ENCODE data around the gene CDH15. TPM values are rescaled to one million over a fixed set of nuclear protein-coding genes. Genes with fewer than 3 reads are reported as not detected.
A peak's percentile ranks its signal among the peaks of the same experiment; 100 is the strongest.
"Not testable (repeated sequence)": the region's sequence is repeated elsewhere in the genome, so short reads cannot be mapped to it uniquely, and the experiment has no call there.

The CDH15 gene
- total and polyA plus RNA-seq, 2 donors (not counting 1 experiment from before 2014, with no cell fraction given), result not detected

- ChIA-PET POLR2A (no interaction called here), CTCF (interaction anchor here (1.2 to 1.7 kb wide), 2 partner anchors 222 to 427 kb away, joined by 4 to 8 read pairs; no protein-coding TSS in a partner anchor)
- Mint-ChIP-seq H3K9me3 (ENCODE audit: insufficient read depth) (no peaks in the 10 kb centered on the region), H3K4me3 (no peak overlapping the region), H3K27me3 (peaks cover 4% of the 10 kb centered on the region), H3K27ac (no peak overlapping the region), H3K4me1 (peaks cover 11% of the 10 kb centered on the region)
- Histone ChIP-seq H3K4me2 (replicated peaks; ENCODE audit: low read depth, low read length, poor library complexity, severe bottlenecking) (no peak overlapping the region), H4K20me1 (ENCODE audit: control insufficient read depth, insufficient read depth, low read length, poor library complexity, severe bottlenecking) (peaks cover 22% of the 10 kb centered on the region), H3K79me2 (ENCODE audit: control insufficient read depth, insufficient read depth, low read length) (peaks cover 6% of the 10 kb centered on the region), H2AFZ (ENCODE audit: insufficient read depth, low read depth, low read length, poor library complexity, severe bottlenecking) (no peak overlapping the region), H3K9me3 (ENCODE audit: control extremely low read depth in 1 of 3, control insufficient read depth in 2 of 3, insufficient read depth in 1 of 3, low read length in 2 of 3) (peaks cover 0 to 4% (median 0%) of the 10 kb centered on the region in 3 donors), H3K27me3 (replicated peaks in 1 of 4; ENCODE audit: control extremely low read depth in 1 of 4, control insufficient read depth in 3 of 4, insufficient read depth in 4 of 4, low read length in 3 of 4) (peaks cover 0 to 15% (median 7%) of the 10 kb centered on the region in 4 experiments), H3K9ac (ENCODE audit: low read length) (no peak overlapping the region), H3K4me3 (ENCODE audit: control extremely low read depth in 1 of 5, extremely low read depth in 1 of 5, insufficient read depth in 1 of 5, low read depth in 2 of 5, low read length in 4 of 5) (no peak overlapping the region), H3K4me1 (ENCODE audit: control insufficient read depth in 2 of 2, insufficient read depth in 2 of 2, low read length in 2 of 2) (peaks cover 12 to 27% of the 10 kb centered on the region in 2 donors), H3K36me3 (replicated peaks in 1 of 2; ENCODE audit: control extremely low read depth in 1 of 2, control insufficient read depth in 1 of 2, extremely low read depth in 1 of 2, insufficient read depth in 2 of 2, low read length in 1 of 2) (no peaks in the 10 kb centered on the region), H3K27ac (ENCODE audit: low read length in 2 of 2) (no peak overlapping the region)
- TF ChIP-seq CTCF (IDR thresholded peaks at IDR 0.05), result no peak
- TF ChIP-seq EZH2 (IDR thresholded peaks at IDR 0.05; ENCODE audit: borderline replicate concordance, insufficient read depth, low read depth, low read length, poor library complexity, severe bottlenecking), result no peak
- WGBS (ENCODE audit: insufficient coverage), result 97% methylated on average over 12 of the region's 15 CpGs
- DNase-seq, result no peak
- ATAC-seq (ENCODE audit: low read depth), result no peak
- intact Hi-C loops (cut with micrococcal nuclease), result no loop called here
Observed at GRCh38 chr16:89164436-89164835, 7.1 kb upstream of the CDH15 start.

- ATAC-seq (ENCODE audit: low read depth), result no peak
- no peak for TF ChIP-seq CTCF (IDR thresholded peaks at IDR 0.05)
- TF ChIP-seq EZH2 (IDR thresholded peaks at IDR 0.05; ENCODE audit: borderline replicate concordance, insufficient read depth, low read depth, low read length, poor library complexity, severe bottlenecking), result no peak
- no peak overlapping the region for H3K4me2 ChIP-seq (replicated peaks; ENCODE audit: low read depth, low read length, poor library complexity, severe bottlenecking)
- intact Hi-C loops (cut with micrococcal nuclease), result no loop called here
- Mint-ChIP-seq H3K27me3 (peaks cover 4% of the 10 kb centered on the region), H3K4me1 (peaks cover 11% of the 10 kb centered on the region), H3K27ac (peak overlapping the region; percentile 37), H3K9me3 (ENCODE audit: insufficient read depth) (no peaks in the 10 kb centered on the region), H3K4me3 (no peak overlapping the region)
- no peak for DNase-seq
- peaks cover 0 to 4% (median 0%) of the 10 kb centered on the region in 3 donors for H3K9me3 ChIP-seq (ENCODE audit: control extremely low read depth in 1 of 3, control insufficient read depth in 2 of 3, insufficient read depth in 1 of 3, low read length in 2 of 3)
- ChIA-PET CTCF (interaction anchor here (1.2 to 1.7 kb wide), 2 partner anchors 222 to 428 kb away, joined by 4 to 8 read pairs; no protein-coding TSS in a partner anchor), POLR2A (no interaction called here)
- no peak overlapping the region for H2AFZ ChIP-seq (ENCODE audit: insufficient read depth, low read depth, low read length, poor library complexity, severe bottlenecking)
- H3K36me3 ChIP-seq (replicated peaks in 1 of 2; ENCODE audit: control extremely low read depth in 1 of 2, control insufficient read depth in 1 of 2, extremely low read depth in 1 of 2, insufficient read depth in 2 of 2, low read length in 1 of 2), result no peaks in the 10 kb centered on the region
- H3K27ac ChIP-seq (ENCODE audit: low read length in 2 of 2), result no peak overlapping the region
- H3K27me3 ChIP-seq (replicated peaks in 1 of 4; ENCODE audit: control extremely low read depth in 1 of 4, control insufficient read depth in 3 of 4, insufficient read depth in 4 of 4, low read length in 3 of 4), result peaks cover 0 to 22% (median 10%) of the 10 kb centered on the region in 4 experiments
- H3K9ac ChIP-seq (ENCODE audit: low read length), result no peak overlapping the region
- H3K4me1 ChIP-seq (ENCODE audit: control insufficient read depth in 2 of 2, insufficient read depth in 2 of 2, low read length in 2 of 2), result peaks cover 16 to 32% of the 10 kb centered on the region in 2 donors
- H3K4me3 ChIP-seq (ENCODE audit: control extremely low read depth in 1 of 5, extremely low read depth in 1 of 5, insufficient read depth in 1 of 5, low read depth in 2 of 5, low read length in 4 of 5), result no peak overlapping the region
- peaks cover 6% of the 10 kb centered on the region for H3K79me2 ChIP-seq (ENCODE audit: control insufficient read depth, insufficient read depth, low read length)
- WGBS (ENCODE audit: insufficient coverage), result 98% methylated on average over 12 of the region's 20 CpGs
- peaks cover 27% of the 10 kb centered on the region for H4K20me1 ChIP-seq (ENCODE audit: control insufficient read depth, insufficient read depth, low read length, poor library complexity, severe bottlenecking)
Observed at GRCh38 chr16:89164847-89165680, 6.5 kb upstream of the CDH15 start.

- H2AFZ ChIP-seq (ENCODE audit: insufficient read depth, low read depth, low read length, poor library complexity, severe bottlenecking); H3K4me3 Mint-ChIP-seq; H3K27me3 Mint-ChIP-seq; H3K9ac ChIP-seq (ENCODE audit: low read length); H3K9me3 ChIP-seq (ENCODE audit: control extremely low read depth in 1 of 3, control insufficient read depth in 2 of 3, insufficient read depth in 1 of 3, low read length in 2 of 3); H3K36me3 ChIP-seq (replicated peaks in 1 of 2; ENCODE audit: control extremely low read depth in 1 of 2, control insufficient read depth in 1 of 2, extremely low read depth in 1 of 2, insufficient read depth in 2 of 2, low read length in 1 of 2); intact Hi-C loops (cut with micrococcal nuclease); H3K9me3 Mint-ChIP-seq (ENCODE audit: insufficient read depth); H3K27ac ChIP-seq (ENCODE audit: low read length in 2 of 2); DNase-seq; H3K4me2 ChIP-seq (replicated peaks; ENCODE audit: low read depth, low read length, poor library complexity, severe bottlenecking); CTCF ChIA-PET; H3K4me3 ChIP-seq (ENCODE audit: control extremely low read depth in 1 of 5, extremely low read depth in 1 of 5, insufficient read depth in 1 of 5, low read depth in 2 of 5, low read length in 4 of 5); ATAC-seq (ENCODE audit: low read depth); H3K79me2 ChIP-seq (ENCODE audit: control insufficient read depth, insufficient read depth, low read length); POLR2A ChIA-PET: not testable (repeated sequence)
- Histone ChIP-seq H3K4me1 (ENCODE audit: control insufficient read depth in 2 of 2, insufficient read depth in 2 of 2, low read length in 2 of 2) (peaks cover 22 to 38% of the 10 kb centered on the region in 2 donors), H3K27me3 (replicated peaks in 1 of 4; ENCODE audit: control extremely low read depth in 1 of 4, control insufficient read depth in 3 of 4, insufficient read depth in 4 of 4, low read length in 3 of 4) (peaks cover 0 to 27% (median 12%) of the 10 kb centered on the region in 4 experiments), H4K20me1 (ENCODE audit: control insufficient read depth, insufficient read depth, low read length, poor library complexity, severe bottlenecking) (peaks cover 33% of the 10 kb centered on the region)
- 87% methylated on average over 3 of the region's 10 CpGs for WGBS (ENCODE audit: insufficient coverage)
- Mint-ChIP-seq H3K27ac (peak overlapping the region; percentile 37), H3K4me1 (peaks cover 16% of the 10 kb centered on the region)
Observed at GRCh38 chr16:89165681-89165979, 5.9 kb upstream of the CDH15 start.
